Nephron (organoid): Measurements from ENCODE around the gene ALAS1.

ENCODE experiments used
- H3K27ac Mint-ChIP-seq, 3 experiments: 2 replicates each; pipeline ENCODE4 v1.8.0; 2020; ENCODE audit warnings: mixed read lengths in 3 of 3, mild to moderate bottlenecking in 2 of 3, moderate library complexity in 1 of 3
- H3K27me3 Mint-ChIP-seq: 2 replicates; pipeline ENCODE4 v1.8.0; 2021; ENCODE audit warnings: low read depth, mild to moderate bottlenecking, moderate library complexity, mixed read lengths
- H3K36me3 Mint-ChIP-seq: 2 replicates; pipeline ENCODE4 v1.8.0; 2020; ENCODE audit warnings: low read depth, mixed read lengths
- H3K4me1 Mint-ChIP-seq: 2 replicates; pipeline ENCODE4 v1.8.0; 2020; ENCODE audit warnings: mixed read lengths
- H3K4me3 Mint-ChIP-seq, 3 experiments: 2 replicates each; pipeline ENCODE4 v1.8.0; 2020; ENCODE audit warnings: mild to moderate bottlenecking in 3 of 3, mixed read lengths in 3 of 3, moderate library complexity in 2 of 3
- H3K9me3 Mint-ChIP-seq: 2 replicates; pipeline ENCODE4 v1.8.0; 2020; ENCODE audit warnings: mixed read lengths
- TF ChIP-seq, protein P1 (sequence below), 3 experiments: fragments of 200-600 bp; sonication (generic); IDR thresholded peaks; one replicate each; pipeline ENCODE4 v1.5.0; 2021; ENCODE audit warnings: antibody characterized with exemption in 3 of 3; ENCODE audit not compliant: unreplicated experiment in 3 of 3

ALAS1 gene

DNA sequence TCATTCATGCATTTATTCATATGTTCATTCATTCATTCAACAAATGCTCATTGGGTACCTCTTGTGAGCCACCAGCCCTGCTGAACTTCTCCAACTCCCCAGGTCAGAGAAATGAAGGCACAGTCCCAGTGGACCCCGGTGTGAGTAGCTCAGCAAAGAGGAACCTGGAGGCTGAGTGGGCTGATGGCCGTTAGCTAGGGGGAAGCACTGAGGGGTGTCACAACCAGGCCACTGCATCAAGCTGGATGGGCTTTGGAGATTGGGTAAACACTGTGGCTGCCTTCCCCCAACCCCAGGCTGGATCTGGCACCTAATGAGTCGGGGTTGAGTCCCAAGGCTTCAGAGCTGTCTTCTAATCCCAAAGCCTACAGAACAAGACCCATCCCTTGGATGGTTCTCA lies 12.1 kb upstream of the ALAS1 start:
- Mint-ChIP-seq H3K4me1 (peaks cover 13% of the 10 kb centered on the region), H3K27ac (no peak overlapping the region), H3K4me3 (no peak overlapping the region), H3K27me3 (peaks cover 7% of the 10 kb centered on the region), H3K9me3 (no peaks in the 10 kb centered on the region), H3K36me3 (no peaks in the 10 kb centered on the region)
- TF ChIP-seq, protein P1, sequence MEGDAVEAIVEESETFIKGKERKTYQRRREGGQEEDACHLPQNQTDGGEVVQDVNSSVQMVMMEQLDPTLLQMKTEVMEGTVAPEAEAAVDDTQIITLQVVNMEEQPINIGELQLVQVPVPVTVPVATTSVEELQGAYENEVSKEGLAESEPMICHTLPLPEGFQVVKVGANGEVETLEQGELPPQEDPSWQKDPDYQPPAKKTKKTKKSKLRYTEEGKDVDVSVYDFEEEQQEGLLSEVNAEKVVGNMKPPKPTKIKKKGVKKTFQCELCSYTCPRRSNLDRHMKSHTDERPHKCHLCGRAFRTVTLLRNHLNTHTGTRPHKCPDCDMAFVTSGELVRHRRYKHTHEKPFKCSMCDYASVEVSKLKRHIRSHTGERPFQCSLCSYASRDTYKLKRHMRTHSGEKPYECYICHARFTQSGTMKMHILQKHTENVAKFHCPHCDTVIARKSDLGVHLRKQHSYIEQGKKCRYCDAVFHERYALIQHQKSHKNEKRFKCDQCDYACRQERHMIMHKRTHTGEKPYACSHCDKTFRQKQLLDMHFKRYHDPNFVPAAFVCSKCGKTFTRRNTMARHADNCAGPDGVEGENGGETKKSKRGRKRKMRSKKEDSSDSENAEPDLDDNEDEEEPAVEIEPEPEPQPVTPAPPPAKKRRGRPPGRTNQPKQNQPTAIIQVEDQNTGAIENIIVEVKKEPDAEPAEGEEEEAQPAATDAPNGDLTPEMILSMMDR (IDR thresholded peaks at IDR 0.05; ENCODE audit: unreplicated experiment in 3 of 3): no peak

DNA sequence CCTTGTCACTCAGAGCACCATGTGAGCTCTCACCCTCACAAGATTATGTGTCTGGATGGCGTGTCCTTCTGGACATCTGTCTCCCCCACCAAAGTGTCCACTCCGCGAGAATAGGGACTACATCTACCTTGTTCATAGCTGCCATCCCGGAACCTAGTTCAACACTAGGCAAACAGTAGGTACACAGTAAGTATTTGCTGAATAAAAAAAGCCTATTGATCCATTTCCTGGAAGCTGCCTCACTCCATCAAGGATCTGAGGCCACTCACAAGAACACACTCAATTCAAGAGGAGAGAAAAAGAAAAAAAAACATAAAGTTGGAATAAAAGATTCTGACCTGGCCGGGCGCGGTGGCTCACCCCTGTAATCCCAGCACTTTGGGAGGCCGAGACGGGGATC lies 11.2 kb upstream of the ALAS1 start:
- Mint-ChIP-seq H3K36me3 (no peaks in the 10 kb centered on the region), H3K4me3 (no peak overlapping the region), H3K27ac (no peak overlapping the region), H3K27me3 (peaks cover 7% of the 10 kb centered on the region), H3K4me1 (peaks cover 20% of the 10 kb centered on the region), H3K9me3 (no peaks in the 10 kb centered on the region)
- TF ChIP-seq, protein P1 (IDR thresholded peaks at IDR 0.05; ENCODE audit: unreplicated experiment in 3 of 3): no peak

DNA sequence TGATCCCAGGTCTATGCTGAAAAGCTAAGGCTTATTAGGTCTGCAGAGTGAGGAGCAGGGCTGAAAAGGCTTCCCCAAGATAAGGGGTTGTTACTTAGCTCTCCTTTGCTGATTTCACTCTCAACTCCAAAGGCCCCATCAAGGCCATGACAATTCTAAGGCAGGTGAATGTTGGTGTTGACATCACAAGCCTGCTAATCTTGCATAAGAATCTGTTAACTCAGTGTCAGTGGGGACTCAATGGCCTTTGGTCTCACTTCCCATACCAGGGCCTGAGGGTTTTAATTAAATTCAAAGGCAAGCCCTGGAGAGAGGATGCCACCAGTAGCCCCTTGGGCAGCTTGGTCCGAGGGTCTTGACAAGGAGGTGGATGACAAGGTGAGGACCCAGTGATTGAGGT lies 9.4 kb upstream of the ALAS1 start:
- peaks cover 3% of the 10 kb centered on the region for H3K27me3 Mint-ChIP-seq
- TF ChIP-seq, protein P1 (IDR thresholded peaks at IDR 0.05; ENCODE audit: unreplicated experiment in 3 of 3): no peak
- no peak overlapping the region for H3K27ac Mint-ChIP-seq
- no peaks in the 10 kb centered on the region for H3K36me3 Mint-ChIP-seq
- H3K4me3 Mint-ChIP-seq: no peak overlapping the region
- peaks cover 30% of the 10 kb centered on the region for H3K4me1 Mint-ChIP-seq
- H3K9me3 Mint-ChIP-seq: no peaks in the 10 kb centered on the region

DNA sequence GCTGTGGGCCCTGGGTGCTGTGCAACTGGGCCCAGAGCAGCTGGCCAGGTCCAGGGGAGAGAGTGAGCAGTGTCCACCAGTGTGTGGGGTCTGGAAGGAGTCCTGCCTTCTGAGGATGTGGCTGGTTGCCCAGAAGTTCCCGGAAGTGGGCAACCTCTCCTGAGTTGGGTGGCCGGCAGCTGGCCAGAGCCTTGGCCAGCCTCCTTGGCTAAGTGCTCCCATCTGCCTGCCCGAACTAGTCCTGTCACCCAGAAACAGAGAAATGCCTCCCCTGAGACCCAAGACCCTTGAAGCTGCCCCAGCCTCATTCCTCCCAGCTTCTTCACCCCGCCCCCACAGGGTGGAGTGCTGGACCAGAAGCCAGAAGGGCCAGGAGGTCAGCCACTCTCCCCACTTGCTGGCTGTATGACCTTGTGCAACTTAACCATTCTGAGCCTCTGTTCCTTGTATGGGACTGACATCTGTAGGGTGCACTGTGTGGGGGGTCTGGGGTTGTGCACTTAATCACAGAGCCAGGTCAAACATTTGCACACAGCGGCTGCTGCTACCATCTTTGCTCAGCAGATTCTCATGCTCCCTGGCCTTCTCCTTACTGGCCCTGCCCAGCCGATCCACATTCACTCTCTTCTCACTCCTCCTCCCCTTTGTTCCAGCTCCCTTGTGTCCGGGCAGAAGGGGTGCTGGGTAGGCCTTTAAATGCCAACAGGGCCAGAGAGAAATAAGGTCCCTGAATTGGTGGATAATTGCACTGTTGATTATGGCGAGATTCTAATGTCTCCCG lies 7.5 kb upstream of the ALAS1 start:
- no peaks in the 10 kb centered on the region for H3K27me3 Mint-ChIP-seq

DNA sequence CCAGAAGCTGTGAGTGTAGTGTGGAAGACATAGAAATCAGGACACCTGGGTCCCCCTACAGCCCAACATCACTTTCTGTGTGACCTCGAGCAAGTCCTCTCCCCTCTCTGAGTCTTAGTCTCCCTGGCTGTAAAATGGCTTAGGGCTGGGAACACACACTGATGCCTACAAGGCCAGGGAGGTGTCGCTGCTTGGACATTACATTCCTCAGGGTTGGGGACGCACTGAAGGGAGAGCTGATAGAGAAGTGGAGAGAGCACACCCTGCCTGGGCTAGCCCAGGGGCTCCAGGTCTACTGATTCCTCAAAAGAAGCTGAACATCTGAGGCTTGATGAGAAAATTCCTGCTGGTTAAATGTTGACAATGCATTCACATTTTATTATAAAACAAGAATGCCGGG lies 6.3 kb upstream of the ALAS1 start:
- no peak overlapping the region for H3K4me3 Mint-ChIP-seq
- TF ChIP-seq, protein P1 (IDR thresholded peaks at IDR 0.05; ENCODE audit: unreplicated experiment in 3 of 3): no peak
- H3K9me3 Mint-ChIP-seq: no peaks in the 10 kb centered on the region
- peaks cover 47% of the 10 kb centered on the region for H3K4me1 Mint-ChIP-seq
- peak overlapping the region in 2 of 3 experiments; percentile 67 to 89 for H3K27ac Mint-ChIP-seq
- no peaks in the 10 kb centered on the region for H3K36me3 Mint-ChIP-seq
- H3K27me3 Mint-ChIP-seq: no peaks in the 10 kb centered on the region

More for the DNA sequence above, 7.5 kb upstream of the ALAS1 start:
- TF ChIP-seq, protein P1 (IDR thresholded peaks at IDR 0.05; ENCODE audit: unreplicated experiment in 3 of 3): no peak
- no peaks in the 10 kb centered on the region for H3K36me3 Mint-ChIP-seq
- no peaks in the 10 kb centered on the region for H3K9me3 Mint-ChIP-seq
- no peak overlapping the region for H3K4me3 Mint-ChIP-seq
- peaks cover 41% of the 10 kb centered on the region for H3K4me1 Mint-ChIP-seq
- peak overlapping the region; percentile 71 to 96 (median 89) for H3K27ac Mint-ChIP-seq

DNA sequence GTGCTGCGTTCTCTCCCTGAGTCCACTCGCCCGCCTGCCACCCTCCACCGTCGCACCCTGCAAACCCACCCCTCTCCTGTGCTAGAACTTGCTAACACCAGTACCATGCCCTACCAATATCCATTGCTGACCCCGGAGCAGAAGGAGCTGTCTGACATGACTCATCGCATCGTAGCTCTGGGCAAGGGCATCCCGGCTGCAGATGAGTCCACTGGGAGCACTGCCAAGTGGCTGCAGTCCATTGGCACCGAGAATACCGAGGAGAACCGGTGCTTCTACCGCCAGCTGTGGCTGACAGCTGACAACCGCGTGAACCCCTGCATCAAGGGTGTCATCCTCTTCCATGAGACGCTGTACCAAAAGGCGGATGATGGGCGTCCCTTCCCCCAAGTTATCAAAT lies 4.9 kb upstream of the ALAS1 start:
- H3K4me3 Mint-ChIP-seq: peak overlapping the region in 1 of 3 experiments; percentile 14
- H3K4me1 Mint-ChIP-seq: peaks cover 54% of the 10 kb centered on the region
- H3K9me3 Mint-ChIP-seq: no peaks in the 10 kb centered on the region
- peak overlapping the region in 1 of 3 experiments; percentile 47 for H3K27ac Mint-ChIP-seq
- no peaks in the 10 kb centered on the region for H3K36me3 Mint-ChIP-seq
- TF ChIP-seq, protein P1 (IDR thresholded peaks at IDR 0.05; ENCODE audit: unreplicated experiment in 3 of 3): no peak
- no peaks in the 10 kb centered on the region for H3K27me3 Mint-ChIP-seq
